ENCODE data around the gene TIMM10B. TPM values are rescaled to one million over a fixed set of nuclear protein-coding genes. Genes with fewer than 3 reads are reported as not detected.

Gene TIMM10B
- total and polyA plus RNA-seq, 3 experiments from 2014 or later, result 32.1 to 46.3 (median 43.6) TPM

GRCh38 chr11:6474413-6474792 is 6.9 kb upstream of the TIMM10B start:
- peak overlapping the region; percentile 34 for H3K4me3 ChIP-seq (ENCODE audit: low read length)
- peaks cover 14% of the 10 kb centered on the region for H3K4me1 ChIP-seq (ENCODE audit: insufficient read depth, low read length)
- peak overlapping the region; percentile 45 for H3K27ac ChIP-seq (ENCODE audit: low read depth, low read length)
- H3K4me3 Mint-ChIP-seq, result peak overlapping the region; percentile 66 to 90 (median 78)
- H3K27me3 Mint-ChIP-seq, result no peaks in the 10 kb centered on the region
- H3K4me1 Mint-ChIP-seq, result peaks cover 17 to 35% (median 24%) of the 10 kb centered on the region in 3 donors
- H3K36me3 ChIP-seq (ENCODE audit: insufficient read depth, low read length), result peaks cover 6% of the 10 kb centered on the region
- no peaks in the 10 kb centered on the region for H3K27me3 ChIP-seq (ENCODE audit: insufficient read depth, low read length, poor library complexity, severe bottlenecking)
- CTCF ChIA-PET, result interaction anchor here (1.2 to 4.7 kb wide), 2 partner anchors 95 to 209 kb away, joined by 4 to 24 read pairs; partner anchors contain the start of gene MRPL17
- H3K9me3 Mint-ChIP-seq, result no peaks in the 10 kb centered on the region
- POLR2A ChIA-PET, result no interaction called here
- no peak for DNase-seq
- peak overlapping the region; percentile 35 to 95 (median 86) for H3K27ac Mint-ChIP-seq
- peaks cover 0 to 27% (median 2%) of the 10 kb centered on the region in 3 donors for H3K36me3 Mint-ChIP-seq
- no peaks in the 10 kb centered on the region for H3K9me3 ChIP-seq (ENCODE audit: low read length)

- H3K9me3 Mint-ChIP-seq, result no peaks in the 10 kb centered on the region
- POLR2A ChIA-PET, result interaction anchor here (1.0 kb wide), 1 partner anchor 72 kb away, joined by 4 read pairs; no protein-coding TSS in a partner anchor
- H3K36me3 Mint-ChIP-seq, result peaks cover 0 to 31% (median 2%) of the 10 kb centered on the region in 3 donors
- H3K4me3 ChIP-seq (ENCODE audit: low read length), result no peak overlapping the region
- peaks cover 6% of the 10 kb centered on the region for H3K36me3 ChIP-seq (ENCODE audit: insufficient read depth, low read length)
- no peak overlapping the region for H3K27ac ChIP-seq (ENCODE audit: low read depth, low read length)
- H3K4me1 Mint-ChIP-seq, result peaks cover 22 to 41% (median 29%) of the 10 kb centered on the region in 3 donors
- H3K27me3 ChIP-seq (ENCODE audit: insufficient read depth, low read length, poor library complexity, severe bottlenecking), result no peaks in the 10 kb centered on the region
- H3K27me3 Mint-ChIP-seq, result no peaks in the 10 kb centered on the region
- peak overlapping the region; percentile 66 to 90 (median 78) for H3K4me3 Mint-ChIP-seq
- DNase-seq, result no peak
- peak overlapping the region; percentile 35 to 95 (median 78) for H3K27ac Mint-ChIP-seq
- no peaks in the 10 kb centered on the region for H3K9me3 ChIP-seq (ENCODE audit: low read length)
- CTCF ChIA-PET, result interaction anchor here (1.2 to 4.7 kb wide), 2 partner anchors 96 to 208 kb away, joined by 4 to 24 read pairs; partner anchors contain the start of gene MRPL17
- H3K4me1 ChIP-seq (ENCODE audit: insufficient read depth, low read length), result peaks cover 14% of the 10 kb centered on the region
Measured at GRCh38 chr11:6474806-6475500, 6.3 kb upstream of the TIMM10B start.

DNA sequence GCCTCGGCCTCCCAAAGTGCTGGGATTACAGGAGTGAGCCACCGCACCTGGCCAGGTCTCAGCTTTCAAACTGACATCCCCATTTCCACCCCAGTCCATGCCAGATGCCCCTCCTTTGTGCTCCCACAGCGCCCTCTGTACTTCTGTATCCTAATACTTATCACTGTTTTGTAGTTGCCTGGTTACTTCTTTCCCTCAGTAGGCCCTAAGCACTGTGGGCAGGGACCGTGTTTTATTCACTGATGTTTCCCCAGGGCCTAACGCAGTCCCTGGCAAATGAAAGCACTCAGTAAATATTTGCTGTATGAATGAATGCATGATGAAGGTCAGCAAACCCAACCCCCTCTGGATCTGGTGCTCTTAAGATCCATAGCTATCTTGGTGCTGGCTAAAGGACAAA is 5.4 kb upstream of the TIMM10B start:
- Mint-ChIP-seq H3K9me3 (no peaks in the 10 kb centered on the region), H3K27me3 (no peaks in the 10 kb centered on the region), H3K4me3 (peak overlapping the region in 3 of 7 donors; percentile 25 to 69 (median 66)), H3K4me1 (peaks cover 30 to 50% (median 38%) of the 10 kb centered on the region in 3 donors), H3K27ac (peak overlapping the region in 4 of 8 donors; percentile 35 to 71 (median 64)), H3K36me3 (peaks cover 0 to 36% (median 2%) of the 10 kb centered on the region in 3 donors)
- peaks cover 6% of the 10 kb centered on the region for H3K36me3 ChIP-seq (ENCODE audit: insufficient read depth, low read length)
- no peak for DNase-seq
- H3K27ac ChIP-seq (ENCODE audit: low read depth, low read length), result no peak overlapping the region
- H3K4me1 ChIP-seq (ENCODE audit: insufficient read depth, low read length), result peaks cover 22% of the 10 kb centered on the region
- POLR2A ChIA-PET, result no interaction called here
- no peaks in the 10 kb centered on the region for H3K27me3 ChIP-seq (ENCODE audit: insufficient read depth, low read length, poor library complexity, severe bottlenecking)
- no peaks in the 10 kb centered on the region for H3K9me3 ChIP-seq (ENCODE audit: low read length)
- CTCF ChIA-PET, result interaction anchor here (4.7 kb wide), 1 partner anchor 97 kb away, joined by 24 read pairs; no protein-coding TSS in a partner anchor
- no peak overlapping the region for H3K4me3 ChIP-seq (ENCODE audit: low read length)

DNA sequence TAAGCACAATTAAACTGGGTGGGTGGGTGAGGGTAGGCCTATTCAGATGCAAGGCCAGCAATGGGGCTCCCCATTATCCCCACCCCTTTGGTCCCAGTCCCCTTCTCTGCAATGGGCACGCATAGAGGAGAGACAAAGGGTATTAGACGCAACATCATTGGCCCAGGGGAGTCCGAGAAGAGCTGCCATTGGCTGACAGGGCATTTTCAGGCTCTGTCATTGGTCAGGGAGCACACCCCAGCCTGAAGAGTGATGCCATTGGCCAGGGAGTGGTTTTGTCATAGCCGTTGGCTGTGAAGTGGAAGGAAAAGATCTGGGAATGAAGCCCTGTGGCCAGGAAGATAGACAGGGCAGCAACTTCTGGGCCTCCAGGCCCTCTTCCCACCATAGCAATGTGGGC is 4.7 kb upstream of the TIMM10B start:
- H3K27ac ChIP-seq (ENCODE audit: low read depth, low read length), result no peak overlapping the region
- H3K4me1 ChIP-seq (ENCODE audit: insufficient read depth, low read length), result peaks cover 22% of the 10 kb centered on the region
- peaks cover 6% of the 10 kb centered on the region for H3K36me3 ChIP-seq (ENCODE audit: insufficient read depth, low read length)
- DNase-seq, result no peak
- H3K4me3 Mint-ChIP-seq, result peak overlapping the region in 1 of 7 donors; percentile 72
- ChIA-PET CTCF (interaction anchor here (0.7 to 1.3 kb wide), 3 partner anchors 21 to 33 kb away, joined by 3 to 5 read pairs (median 4); no protein-coding TSS in a partner anchor), POLR2A (no interaction called here)
- no peaks in the 10 kb centered on the region for H3K9me3 Mint-ChIP-seq
- H3K4me3 ChIP-seq (ENCODE audit: low read length), result no peak overlapping the region
- peaks cover 0 to 41% (median 2%) of the 10 kb centered on the region in 3 donors for H3K36me3 Mint-ChIP-seq
- H3K27me3 Mint-ChIP-seq, result no peaks in the 10 kb centered on the region
- H3K9me3 ChIP-seq (ENCODE audit: low read length), result no peaks in the 10 kb centered on the region
- peak overlapping the region in 1 of 8 donors; percentile 35 for H3K27ac Mint-ChIP-seq
- H3K4me1 Mint-ChIP-seq, result peaks cover 32 to 54% (median 44%) of the 10 kb centered on the region in 3 donors
- H3K27me3 ChIP-seq (ENCODE audit: insufficient read depth, low read length, poor library complexity, severe bottlenecking), result no peaks in the 10 kb centered on the region

DNA sequence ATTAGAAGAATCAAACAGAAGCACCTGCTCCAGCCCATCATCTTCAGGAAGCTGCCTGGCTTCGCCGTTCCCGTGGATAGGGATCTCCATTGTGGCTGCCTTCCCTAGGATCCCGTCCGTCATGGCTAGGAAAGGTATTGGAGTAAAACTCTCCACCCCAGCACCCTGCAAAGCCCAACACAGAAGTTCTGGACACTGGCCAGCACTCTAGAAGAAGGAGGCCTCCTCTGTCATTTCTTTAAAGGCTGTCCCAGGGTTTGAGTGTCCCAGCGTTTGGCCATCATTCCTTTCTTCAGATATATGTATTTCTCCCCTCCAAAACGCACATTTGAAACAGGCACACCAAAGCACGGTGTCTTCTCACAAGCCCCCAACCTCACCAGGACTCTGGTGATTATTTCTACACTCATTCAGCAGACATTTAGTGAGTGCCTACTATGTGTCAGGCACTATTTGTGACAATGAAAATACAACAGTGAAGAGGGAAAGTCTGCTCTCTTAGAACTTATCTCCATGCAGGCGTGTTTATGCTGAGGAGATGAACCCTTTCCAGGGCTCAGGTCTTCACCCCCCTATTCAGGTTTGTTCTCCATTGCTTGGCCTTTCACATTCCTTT is 894 bp upstream of the TIMM10B start:
- ChIA-PET POLR2A (interaction anchor here (1.2 to 2.0 kb wide), 2 partner anchors 138 to 203 kb away, joined by 5 to 8 read pairs; partner anchors contain the start of gene MRPL17), CTCF (no interaction called here)
- H3K36me3 ChIP-seq (ENCODE audit: insufficient read depth, low read length), result peaks cover 30% of the 10 kb centered on the region
- peaks cover 35 to 47% (median 44%) of the 10 kb centered on the region in 3 donors for H3K4me1 Mint-ChIP-seq
- peak overlapping the region; percentile 94 for H3K27ac ChIP-seq (ENCODE audit: low read depth, low read length)
- H3K9me3 Mint-ChIP-seq, result no peaks in the 10 kb centered on the region
- H3K4me3 Mint-ChIP-seq, result peak overlapping the region; percentile 92 to 99 (median 97)
- peaks cover 28% of the 10 kb centered on the region for H3K4me1 ChIP-seq (ENCODE audit: insufficient read depth, low read length)
- H3K36me3 Mint-ChIP-seq, result peaks cover 0 to 59% (median 8%) of the 10 kb centered on the region in 3 donors
- DNase-seq, result no peak
- H3K9me3 ChIP-seq (ENCODE audit: low read length), result no peaks in the 10 kb centered on the region
- H3K4me3 ChIP-seq (ENCODE audit: low read length), result peak overlapping the region; percentile 72
- no peaks in the 10 kb centered on the region for H3K27me3 Mint-ChIP-seq
- H3K27me3 ChIP-seq (ENCODE audit: insufficient read depth, low read length, poor library complexity, severe bottlenecking), result no peaks in the 10 kb centered on the region
- H3K27ac Mint-ChIP-seq, result peak overlapping the region; percentile 96 to 99 (median 98)

- CTCF ChIA-PET, result interaction anchor here (0.7 to 2.3 kb wide), 16 partner anchors 9 to 1505 kb away, joined by 3 to 32 read pairs (median 4); partner anchors contain the start of genes EIF3F, HPX, MRPL17 and RRP8
Measured at GRCh38 chr11:6481924-6482275, 599 bp downstream of the TIMM10B start.

DNA sequence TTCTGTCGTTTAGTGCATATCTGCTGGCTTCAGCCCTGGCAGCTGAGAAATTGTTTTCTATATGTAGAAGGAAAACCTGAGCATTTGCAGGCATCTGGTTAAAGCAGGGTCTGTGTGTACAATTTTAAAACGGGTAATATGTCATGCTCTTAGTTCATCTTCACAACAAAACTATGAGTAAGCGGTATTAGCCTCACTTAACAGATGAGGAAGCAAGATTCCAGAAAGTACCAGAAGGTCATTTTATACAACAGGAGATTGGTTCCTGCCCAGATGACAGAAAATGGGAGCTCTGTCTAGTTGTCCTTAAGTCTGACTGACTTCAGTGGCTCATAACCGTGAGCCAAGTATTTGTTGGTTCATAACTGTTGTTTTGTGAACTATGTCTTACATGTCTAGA is 1.1 kb downstream of the TIMM10B start:
- H3K27me3 Mint-ChIP-seq, result no peaks in the 10 kb centered on the region
- ChIA-PET POLR2A (interaction anchor here (1.0 to 2.0 kb wide), 6 partner anchors 80 to 201 kb away, joined by 3 to 12 read pairs (median 6); partner anchors contain the start of genes MRPL17, SMPD1 and TAF10), CTCF (interaction anchor here (1.2 to 2.3 kb wide), 9 partner anchors 8 to 201 kb away, joined by 3 to 32 read pairs (median 6); partner anchors contain the start of genes HPX, MRPL17 and RRP8)
- no peaks in the 10 kb centered on the region for H3K9me3 Mint-ChIP-seq
- Histone ChIP-seq H3K4me1 (ENCODE audit: insufficient read depth, low read length) (peaks cover 28% of the 10 kb centered on the region), H3K36me3 (ENCODE audit: insufficient read depth, low read length) (peaks cover 31% of the 10 kb centered on the region), H3K27me3 (ENCODE audit: insufficient read depth, low read length, poor library complexity, severe bottlenecking) (no peaks in the 10 kb centered on the region), H3K4me3 (ENCODE audit: low read length) (peak overlapping the region; percentile 72), H3K9me3 (ENCODE audit: low read length) (no peaks in the 10 kb centered on the region), H3K27ac (ENCODE audit: low read depth, low read length) (peak overlapping the region; percentile 94)
- peak overlapping the region; percentile 30 to 99 (median 98) for H3K27ac Mint-ChIP-seq
- DNase-seq, result no peak
- peaks cover 35 to 47% (median 44%) of the 10 kb centered on the region in 3 donors for H3K4me1 Mint-ChIP-seq
- H3K4me3 Mint-ChIP-seq, result peak overlapping the region; percentile 55 to 99 (median 95)
- peaks cover 0 to 50% (median 8%) of the 10 kb centered on the region in 3 donors for H3K36me3 Mint-ChIP-seq

More at GRCh38 chr11:6481924-6482275, 599 bp downstream of the TIMM10B start:
- DNase-seq, result no peak
- H3K27ac Mint-ChIP-seq, result peak overlapping the region; percentile 96 to 99 (median 98)
- Histone ChIP-seq H3K9me3 (ENCODE audit: low read length) (no peaks in the 10 kb centered on the region), H3K4me3 (ENCODE audit: low read length) (peak overlapping the region; percentile 72), H3K27ac (ENCODE audit: low read depth, low read length) (peak overlapping the region; percentile 94), H3K36me3 (ENCODE audit: insufficient read depth, low read length) (peaks cover 31% of the 10 kb centered on the region), H3K4me1 (ENCODE audit: insufficient read depth, low read length) (peaks cover 28% of the 10 kb centered on the region), H3K27me3 (ENCODE audit: insufficient read depth, low read length, poor library complexity, severe bottlenecking) (no peaks in the 10 kb centered on the region)
- H3K36me3 Mint-ChIP-seq, result peaks cover 0 to 54% (median 8%) of the 10 kb centered on the region in 3 donors
- peak overlapping the region; percentile 92 to 99 (median 97) for H3K4me3 Mint-ChIP-seq
- no peaks in the 10 kb centered on the region for H3K27me3 Mint-ChIP-seq
- no peaks in the 10 kb centered on the region for H3K9me3 Mint-ChIP-seq
- H3K4me1 Mint-ChIP-seq, result peaks cover 35 to 47% (median 44%) of the 10 kb centered on the region in 3 donors
- POLR2A ChIA-PET, result interaction anchor here (0.7 to 2.0 kb wide), 10 partner anchors 9 to 201 kb away, joined by 3 to 12 read pairs (median 6); partner anchors contain the start of genes APBB1, MRPL17, SMPD1 and TAF10
